GM18873 (cell line): ENCODE measurements around the gene ZNF664.
"Not testable (repeated sequence)": the region's sequence is repeated elsewhere in the genome, so short reads cannot be mapped to it uniquely, and the experiment has no call there.

Experiments used
- ATAC-seq: cut with Tn5 transposase; IDR thresholded peaks from one replicate; pipeline ENCODE4 v1.9.1; 2021; ENCODE audit warnings: mild to moderate bottlenecking, moderate library complexity, moderate number of reproducible peaks; ENCODE audit not compliant: unreplicated experiment, low FRiP score

The ZNF664 gene

DNA sequence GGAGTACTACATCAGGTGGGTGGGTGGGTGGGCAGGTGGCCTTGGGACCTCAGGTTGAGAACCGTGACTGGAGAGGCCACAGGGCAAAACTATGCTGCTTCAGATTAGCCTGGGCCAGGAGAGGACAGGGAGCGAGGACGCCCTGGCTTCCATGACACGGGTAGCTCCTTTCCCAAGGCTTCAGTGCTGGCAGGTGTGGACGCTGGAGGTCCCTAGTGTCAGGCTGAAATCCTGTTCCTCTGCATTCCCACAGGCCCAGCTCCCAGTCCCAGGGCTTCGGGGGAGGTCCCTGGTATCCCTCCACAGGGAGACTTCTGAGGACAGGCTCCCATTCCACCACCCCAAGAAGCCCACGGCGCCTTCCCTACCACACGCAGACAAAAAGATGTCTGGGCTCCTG lies 32.0 kb upstream of the ZNF664 start:
- ATAC-seq, result no peak

- ATAC-seq, result no peak
Measured at GRCh38 chr12:123941624-123942237, 31.3 kb upstream of the ZNF664 start.

DNA sequence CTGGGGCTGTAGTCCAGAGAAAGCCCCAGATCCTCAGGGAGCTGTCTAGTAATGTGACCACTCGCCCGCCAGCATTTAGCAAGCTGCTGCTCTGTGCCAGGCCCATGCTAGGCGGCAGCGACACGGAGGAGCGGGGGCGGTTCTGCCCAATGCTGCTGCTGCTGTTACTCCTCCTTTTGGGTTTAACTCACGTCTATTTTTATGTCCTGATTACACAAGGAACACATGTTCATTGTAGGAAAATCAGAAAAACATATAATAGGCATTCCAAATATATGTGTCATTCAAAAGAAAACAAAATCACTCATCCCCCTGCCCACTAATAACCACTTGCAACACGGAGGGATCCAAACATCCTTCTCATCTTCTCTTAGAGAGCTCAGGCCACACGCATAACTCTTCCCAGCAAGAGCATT lies 30.8 kb upstream of the ZNF664 start:
- no peak for ATAC-seq

DNA sequence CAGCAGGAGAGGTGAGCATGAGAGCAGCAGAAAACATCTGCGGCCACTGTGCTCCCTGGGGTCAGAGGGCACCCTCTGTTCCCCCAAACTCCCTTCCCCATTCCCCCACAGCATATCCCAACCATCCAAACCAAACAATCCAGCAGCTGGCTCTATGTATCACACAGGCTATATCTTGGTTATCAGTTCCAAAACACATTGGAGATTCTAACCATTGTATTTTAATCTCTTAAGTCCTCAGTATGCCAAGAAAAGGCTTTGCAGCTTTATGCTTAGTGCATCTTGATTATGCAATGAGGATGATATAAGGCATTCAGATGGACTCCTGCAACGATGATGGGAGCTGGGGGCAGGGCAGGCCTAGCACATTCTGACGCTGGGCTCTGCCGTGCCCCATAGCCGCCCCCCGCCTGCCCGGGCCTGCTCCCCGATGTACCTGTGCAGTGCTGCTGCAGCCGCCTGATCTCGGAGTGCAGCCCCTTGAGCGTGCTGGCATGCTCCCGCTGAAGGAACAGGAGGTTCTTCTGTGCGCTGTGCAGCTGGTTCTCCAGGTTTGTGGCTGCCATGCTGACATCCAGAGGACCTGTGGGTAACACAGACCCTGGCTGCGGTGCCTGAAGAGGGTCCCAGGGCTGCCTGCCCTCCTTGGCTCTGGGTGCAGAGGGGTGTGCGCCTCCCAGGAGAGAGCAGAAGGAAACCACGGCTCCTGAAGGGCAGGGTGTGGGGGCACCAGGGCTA lies 29.9 kb upstream of the ZNF664 start:
- ATAC-seq, result no peak

DNA sequence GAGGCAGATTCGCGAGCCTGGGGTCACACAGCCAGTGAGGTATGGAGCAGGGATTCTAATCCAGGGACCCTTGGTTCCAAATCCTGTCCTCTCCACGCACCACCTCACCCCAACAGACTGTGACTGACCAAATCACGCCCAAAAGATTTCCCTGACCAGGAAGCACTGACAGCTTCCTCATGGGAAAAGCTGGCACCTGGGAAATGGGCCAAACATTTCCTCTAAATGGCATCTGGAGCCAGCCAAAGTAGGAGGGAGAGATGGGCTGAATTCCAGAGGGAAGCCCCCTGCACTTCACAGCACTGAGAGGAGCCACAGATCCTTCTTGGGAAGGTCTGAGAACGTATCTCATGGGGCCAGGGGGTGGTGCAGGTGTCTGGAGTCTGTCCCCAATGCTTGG lies 29.2 kb upstream of the ZNF664 start:
- no peak for ATAC-seq

- no peak for ATAC-seq
Measured at GRCh38 chr12:123944696-123945095, 28.3 kb upstream of the ZNF664 start.

DNA sequence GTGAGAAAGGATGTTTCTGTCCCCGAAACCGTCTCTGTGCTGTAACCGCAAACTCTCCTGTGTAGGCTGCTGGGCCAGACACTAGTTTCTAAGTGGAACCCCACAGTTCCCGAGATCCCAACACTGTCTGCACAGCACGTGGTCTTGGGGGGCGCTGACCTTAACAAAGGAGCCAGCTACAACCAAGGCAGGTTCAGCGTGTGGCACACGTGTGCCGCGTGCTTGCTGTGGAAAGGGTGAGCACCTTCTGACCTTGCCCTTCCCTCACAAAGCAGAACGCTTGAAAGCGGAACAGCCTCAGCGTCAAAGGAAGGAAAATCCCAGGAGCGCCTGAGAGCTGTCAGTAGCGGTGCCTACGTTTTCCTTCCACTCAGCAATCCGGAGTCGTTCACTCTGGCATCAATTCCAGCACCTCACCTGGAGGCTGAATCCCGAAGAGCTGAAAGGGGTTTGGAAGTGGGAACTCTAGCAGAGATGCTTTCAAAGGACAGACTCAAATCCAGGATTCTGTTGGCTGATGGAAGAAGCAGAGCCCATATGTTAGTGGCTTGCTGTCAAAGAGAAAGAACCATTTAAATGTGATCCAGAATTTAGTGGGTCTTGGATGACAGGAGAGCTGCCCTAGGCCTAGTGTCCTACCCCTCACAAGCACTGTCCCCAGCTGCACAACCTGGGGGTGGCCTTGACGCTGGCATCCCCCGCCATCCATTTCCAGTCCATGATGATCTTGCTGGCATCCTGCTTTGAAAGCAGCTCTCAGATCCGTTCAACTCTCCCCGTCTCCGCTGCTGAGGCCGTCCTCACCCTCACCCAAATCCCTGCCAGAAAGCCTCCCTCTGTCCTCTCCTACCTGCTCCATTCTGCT lies 27.5 kb upstream of the ZNF664 start:
- no peak for ATAC-seq

- no peak for ATAC-seq
Measured at GRCh38 chr12:123946152-123946515, 26.9 kb upstream of the ZNF664 start.

DNA sequence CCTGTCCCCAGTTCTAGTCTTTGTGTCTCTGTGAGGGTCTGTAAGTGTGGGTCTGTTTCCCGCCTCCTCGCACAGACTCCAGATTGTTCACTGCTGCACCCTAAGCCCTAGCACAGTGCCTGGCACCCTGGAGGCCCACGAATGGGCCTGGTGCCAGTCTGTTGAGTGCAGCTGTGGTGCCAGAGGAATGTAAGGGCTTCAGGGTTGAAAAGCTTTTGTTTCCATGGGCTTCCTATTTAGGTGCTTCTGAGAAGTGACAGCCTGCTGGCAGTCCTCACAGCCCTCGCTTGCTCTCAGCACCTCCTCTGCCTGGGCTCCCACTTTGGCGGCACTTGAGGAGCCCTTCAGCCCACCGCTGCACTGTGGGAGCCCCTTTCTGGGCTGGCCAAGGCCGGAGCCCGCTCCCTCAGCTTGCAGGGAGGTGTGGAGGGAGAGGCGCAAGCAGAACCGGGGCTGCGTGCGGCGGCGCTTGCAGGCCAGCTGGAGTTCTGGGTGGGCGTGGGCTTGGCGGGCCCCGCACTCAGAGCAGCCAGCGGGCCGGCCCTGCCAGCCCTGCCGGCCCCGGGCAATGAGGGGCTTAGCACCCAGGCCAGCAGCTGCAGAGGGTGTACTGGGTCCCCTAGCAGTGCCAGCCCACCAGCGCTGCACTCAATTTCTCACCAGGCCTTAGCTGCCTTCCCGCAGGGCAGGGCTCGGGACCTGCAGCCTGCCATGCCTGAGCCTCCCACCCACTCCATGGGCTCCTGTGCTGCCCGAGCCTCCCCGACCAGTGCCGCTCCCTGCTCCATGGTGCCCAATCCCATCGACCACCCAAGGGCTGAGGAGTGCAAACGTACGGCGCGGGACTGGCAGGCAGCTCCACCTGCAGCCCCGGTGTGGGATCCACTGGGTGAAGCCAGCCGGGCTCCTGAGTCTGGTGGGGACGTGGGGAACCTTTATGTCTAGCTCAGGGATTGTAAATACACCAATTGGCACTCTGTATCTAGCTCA lies 26.2 kb upstream of the ZNF664 start:
- not testable (repeated sequence) for ATAC-seq

DNA sequence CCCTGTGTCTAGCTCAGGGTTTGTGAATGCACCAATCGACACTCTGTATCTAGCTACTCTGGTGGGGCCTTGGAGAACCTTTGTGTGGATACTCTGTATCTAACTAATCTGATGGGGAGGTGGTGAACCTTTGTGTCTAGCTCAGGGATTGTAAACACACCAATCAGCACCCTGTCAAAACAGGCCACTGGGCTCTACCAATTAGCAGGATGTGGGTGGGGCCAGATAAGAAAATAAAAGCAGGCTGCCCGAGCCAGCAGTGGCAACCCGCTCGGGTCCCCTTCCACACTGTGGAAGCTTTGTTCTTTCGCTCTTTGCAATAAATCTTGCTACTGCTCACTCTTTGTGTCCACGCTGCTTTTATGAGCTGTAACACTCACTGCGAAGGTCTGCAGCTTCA lies 25.5 kb upstream of the ZNF664 start:
- not testable (repeated sequence) for ATAC-seq

DNA sequence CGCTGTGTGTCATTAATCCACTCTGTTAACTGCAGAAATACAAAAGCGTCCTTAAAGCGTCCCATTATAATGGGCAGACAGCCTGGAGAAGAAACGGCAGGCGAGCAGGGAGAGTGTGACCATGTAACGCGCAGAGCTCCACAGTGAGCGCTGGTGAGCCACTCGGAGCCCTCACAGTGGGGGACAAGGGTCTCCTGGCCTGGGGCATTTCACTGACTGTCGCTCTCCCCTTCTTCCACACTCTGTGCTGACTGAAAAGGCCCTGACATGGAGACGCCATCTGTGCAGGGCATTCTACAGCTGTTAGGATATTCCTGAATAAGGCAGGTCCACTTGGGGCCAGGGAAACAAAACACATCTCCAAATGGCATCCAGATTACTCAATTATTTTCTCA lies 24.6 kb upstream of the ZNF664 start:
- ATAC-seq, result no peak

DNA sequence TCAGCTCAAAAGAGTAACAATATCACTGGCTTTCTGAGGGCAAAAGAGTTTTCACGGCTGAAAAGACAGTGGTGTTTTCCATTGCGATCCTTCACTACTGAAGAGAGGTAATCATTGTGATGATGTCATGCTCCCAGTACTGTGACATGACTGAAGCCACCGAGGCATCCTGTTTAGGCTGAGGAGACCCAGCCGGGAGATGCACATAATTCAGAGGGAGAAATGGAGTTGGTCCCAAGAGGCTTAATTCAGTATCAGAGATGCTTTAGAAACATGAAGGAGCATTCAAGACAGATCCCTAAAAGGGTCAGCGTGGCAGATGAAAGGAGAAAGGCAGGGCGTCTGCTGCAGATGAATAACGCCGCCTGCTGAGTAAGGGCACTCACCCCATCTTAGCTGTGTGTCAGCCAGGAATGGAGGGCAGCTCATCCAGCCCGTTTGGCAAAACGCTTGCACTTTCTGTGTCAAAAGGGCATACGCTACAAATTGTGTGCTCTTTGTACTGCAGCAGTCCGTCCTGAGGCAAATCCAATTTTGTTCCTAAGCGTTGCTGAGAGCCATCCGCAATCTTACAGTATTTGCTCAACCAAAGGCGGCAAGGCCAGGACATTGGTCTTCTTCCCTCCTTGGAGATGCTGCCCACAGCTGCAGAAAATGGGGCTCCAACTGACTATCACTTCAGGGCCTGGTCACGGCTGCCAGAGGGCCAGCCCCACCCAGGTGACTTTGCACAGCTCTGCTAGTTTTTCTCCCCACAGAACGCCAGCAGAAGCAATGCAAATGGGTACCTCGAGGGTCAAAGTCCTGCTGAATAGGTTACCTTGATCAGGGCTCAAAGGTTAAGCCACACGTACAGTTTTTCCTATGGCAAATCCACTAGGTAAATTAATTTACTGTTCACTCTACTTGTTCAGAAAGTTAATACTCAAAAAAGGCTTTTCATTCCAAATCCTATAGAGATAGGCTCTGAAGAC lies 23.9 kb upstream of the ZNF664 start:
- ATAC-seq, result no peak

DNA sequence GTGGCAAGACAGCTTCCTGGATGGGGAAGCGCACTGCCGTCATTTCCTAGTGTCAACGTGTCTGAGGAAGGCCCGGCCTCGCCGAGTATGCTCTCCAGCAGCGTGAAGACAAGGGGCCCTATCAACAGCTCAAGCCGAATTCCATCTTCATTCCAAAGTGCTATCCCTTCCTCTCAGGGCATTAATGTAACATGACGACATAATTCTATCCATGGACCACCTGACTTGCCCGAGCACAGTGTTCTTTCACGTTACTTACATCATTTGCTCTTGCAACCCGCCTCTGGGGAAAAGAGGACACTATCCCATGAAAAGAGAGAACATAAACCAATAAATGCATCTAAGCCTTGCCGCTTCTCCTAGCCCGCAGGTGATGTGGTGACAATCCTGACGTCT lies 23.2 kb upstream of the ZNF664 start:
- ATAC-seq, result no peak

GRCh38 chr12:123950476-123951349 lies 22.3 kb upstream of the ZNF664 start:
- ATAC-seq, result no peak

DNA sequence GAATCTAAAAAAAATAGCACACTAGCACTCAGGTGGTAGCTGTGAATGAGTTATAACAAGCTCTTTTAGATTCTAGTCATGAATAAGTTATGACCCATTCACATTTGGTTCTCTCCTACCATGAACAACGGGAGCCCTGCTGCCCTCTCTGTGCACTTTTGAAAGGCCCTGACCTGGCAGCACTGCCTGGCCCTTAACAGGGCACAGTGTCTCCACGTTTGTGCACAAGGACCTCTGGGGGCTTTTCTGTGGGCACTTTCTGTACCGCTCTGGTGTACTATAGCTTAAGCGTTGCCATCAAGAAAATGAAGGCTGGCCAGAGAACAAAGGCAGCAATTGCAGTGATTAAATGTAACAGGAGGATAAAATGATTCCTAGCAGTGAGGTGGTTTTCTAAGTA lies 21.5 kb upstream of the ZNF664 start:
- no peak for ATAC-seq

DNA sequence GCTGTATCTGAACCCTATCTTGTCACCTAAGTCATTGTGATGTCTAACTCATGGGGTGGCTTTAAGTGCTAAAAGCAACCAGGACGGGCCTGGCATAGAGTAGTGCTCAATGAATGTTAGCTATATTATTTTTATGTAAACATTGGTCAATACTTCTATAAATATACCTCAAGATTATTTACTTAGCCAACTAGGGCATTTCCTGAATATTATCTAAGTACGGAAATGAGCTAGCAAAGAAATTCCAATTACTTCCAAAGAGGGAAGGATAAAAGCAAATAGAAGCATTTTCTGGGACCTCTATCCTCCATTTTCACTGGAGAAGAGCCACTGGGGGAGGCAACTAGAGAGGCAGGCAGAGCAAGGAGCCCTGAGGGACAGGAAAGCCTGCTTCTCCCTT lies 21.0 kb upstream of the ZNF664 start:
- ATAC-seq, result no peak

DNA sequence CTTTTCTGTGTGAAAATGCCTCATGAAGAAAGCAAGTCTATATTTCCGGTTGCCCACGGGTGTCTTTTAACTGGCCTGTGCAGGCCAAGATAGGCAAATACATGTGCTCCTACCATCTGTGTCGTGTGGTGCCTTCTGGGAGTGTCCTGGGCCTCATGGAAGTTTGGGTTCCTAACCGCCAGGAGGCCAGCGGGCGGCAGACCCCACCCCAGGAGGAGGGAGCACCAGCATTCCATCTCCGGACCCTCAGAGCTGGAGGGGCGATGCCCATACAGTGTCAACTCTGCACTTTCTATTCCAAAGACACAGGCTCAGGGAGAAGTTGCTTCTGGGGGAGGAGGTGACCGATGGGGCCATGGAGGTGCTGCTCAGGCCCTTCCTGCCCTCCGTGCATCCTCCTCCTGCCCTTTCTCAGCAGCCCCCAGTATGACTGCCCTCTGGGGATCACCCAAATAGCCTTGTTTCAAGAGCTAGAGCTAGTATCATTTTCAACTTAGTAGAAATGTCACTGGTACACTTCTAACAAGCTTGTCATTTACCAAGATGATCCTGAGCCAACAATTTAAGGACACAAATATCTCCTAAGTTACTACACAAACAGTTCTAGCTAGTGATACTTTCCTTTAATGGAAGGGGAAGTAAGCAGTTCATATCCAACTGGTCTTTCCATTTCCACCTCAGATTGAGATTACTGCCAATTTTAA lies 18.2 kb upstream of the ZNF664 start:
- ATAC-seq, result no peak

- no peak for ATAC-seq
Measured at GRCh38 chr12:123956249-123956648, 16.8 kb upstream of the ZNF664 start.
